AG09319 (cell line): ENCODE data around the gene INMT.

ENCODE experiments used
- DNase-seq: peaks from one replicate; pipeline ENCODE4 v3.0.0-alpha.2; 2010; ENCODE audit warnings: low read depth; ENCODE audit errors: extremely low read depth
- TF ChIP-seq, protein P1 (sequence below): IDR thresholded peaks from 2 replicates; pipeline ENCODE4 v1.5.1; 2011; ENCODE audit warnings: low read depth, mild to moderate bottlenecking, inconsistent platforms, low read length, moderate library complexity

Gene INMT

GRCh38 chr7:30802812-30803211 is 50.9 kb downstream of the INMT start:
- TF ChIP-seq, protein P1, sequence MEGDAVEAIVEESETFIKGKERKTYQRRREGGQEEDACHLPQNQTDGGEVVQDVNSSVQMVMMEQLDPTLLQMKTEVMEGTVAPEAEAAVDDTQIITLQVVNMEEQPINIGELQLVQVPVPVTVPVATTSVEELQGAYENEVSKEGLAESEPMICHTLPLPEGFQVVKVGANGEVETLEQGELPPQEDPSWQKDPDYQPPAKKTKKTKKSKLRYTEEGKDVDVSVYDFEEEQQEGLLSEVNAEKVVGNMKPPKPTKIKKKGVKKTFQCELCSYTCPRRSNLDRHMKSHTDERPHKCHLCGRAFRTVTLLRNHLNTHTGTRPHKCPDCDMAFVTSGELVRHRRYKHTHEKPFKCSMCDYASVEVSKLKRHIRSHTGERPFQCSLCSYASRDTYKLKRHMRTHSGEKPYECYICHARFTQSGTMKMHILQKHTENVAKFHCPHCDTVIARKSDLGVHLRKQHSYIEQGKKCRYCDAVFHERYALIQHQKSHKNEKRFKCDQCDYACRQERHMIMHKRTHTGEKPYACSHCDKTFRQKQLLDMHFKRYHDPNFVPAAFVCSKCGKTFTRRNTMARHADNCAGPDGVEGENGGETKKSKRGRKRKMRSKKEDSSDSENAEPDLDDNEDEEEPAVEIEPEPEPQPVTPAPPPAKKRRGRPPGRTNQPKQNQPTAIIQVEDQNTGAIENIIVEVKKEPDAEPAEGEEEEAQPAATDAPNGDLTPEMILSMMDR, result no peak

DNA sequence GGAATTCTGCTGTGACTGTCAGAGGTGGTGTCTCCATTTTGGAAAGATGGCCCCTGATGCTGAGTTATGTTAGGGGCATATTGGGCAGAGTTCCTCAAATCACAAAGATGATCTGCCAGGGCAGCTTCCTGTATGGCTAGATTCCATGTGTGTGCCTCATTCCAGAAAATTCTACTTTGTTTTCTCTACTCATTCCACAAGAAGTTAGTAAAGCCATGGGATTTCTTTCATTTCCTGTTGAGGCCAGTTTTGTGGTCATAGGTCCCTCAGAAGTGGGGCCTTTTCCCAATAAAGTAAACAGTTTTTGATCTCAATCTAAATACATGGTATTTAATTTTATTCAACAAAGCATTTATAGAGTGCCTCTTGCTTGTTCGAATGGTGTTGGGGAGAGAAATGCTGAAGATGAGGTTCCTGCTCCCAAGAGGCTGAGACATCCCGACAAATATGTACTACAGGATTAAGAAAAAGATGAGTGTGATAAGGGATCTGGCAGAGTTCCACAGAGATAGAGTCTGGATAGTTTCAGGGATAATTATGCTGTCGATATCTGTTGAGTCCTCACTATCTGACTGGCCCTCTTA is 52.2 kb downstream of the INMT start:
- peak; percentile 62 for DNase-seq
- TF ChIP-seq, protein P1, result no peak

More at GRCh38 chr7:30802812-30803211, 50.9 kb downstream of the INMT start:
- no peak for DNase-seq

- DNase-seq, result no peak
- TF ChIP-seq, protein P1, result no peak
Observed at GRCh38 chr7:30805081-30805691, 53.3 kb downstream of the INMT start.

- TF ChIP-seq, protein P1, result no peak
- DNase-seq, result no peak
Observed at GRCh38 chr7:30805931-30806330, 54.0 kb downstream of the INMT start.
